Left lung (tissue), 10 donors: Measurements from ENCODE around the gene HRH4. TPM values are rescaled to one million over a fixed set of nuclear protein-coding genes. Genes with fewer than 3 reads are reported as not detected.

ENCODE experiments used
- ATAC-seq: fragments of 200-7000 bp; cut with Tn5 transposase; one replicate; pipeline ENCODE4 v1.9.1; 2020; ENCODE audit warnings: moderate library complexity
- DNase-seq, 4 donors: peaks; one replicate each; pipeline ENCODE4 v3.0.0-alpha.2; 2013 to 2020
- H3K27ac ChIP-seq, 2 donors: fragments of 200-600 bp; sonication (generic) in 1 of 2; one replicate each; pipeline versions ENCODE4 v1.5.0 to v1.8.0; 2020 to 2021
- H3K27me3 ChIP-seq, 2 donors: fragments of 200-600 bp; sonication (generic) in 1 of 2; one replicate each; pipeline versions ENCODE4 v1.5.0 to v1.8.0; 2020 to 2021
- H3K36me3 ChIP-seq, 2 donors: fragments of 200-600 bp; sonication (generic) in 1 of 2; one replicate each; pipeline versions ENCODE4 v1.5.0 to v1.8.0; 2020 to 2021
- H3K4me1 ChIP-seq, 2 donors: fragments of 200-600 bp; one replicate each; pipeline ENCODE4 v1.8.0; 2021
- H3K4me3 ChIP-seq, 2 donors: fragments of 200-600 bp; sonication (generic) in 1 of 2; one replicate each; pipeline versions ENCODE4 v1.5.0 to v1.8.0; 2020 to 2021; ENCODE audit warnings: mild to moderate bottlenecking in 1 of 2
- H3K9me3 ChIP-seq, 2 donors: fragments of 200-600 bp; sonication (generic) in 1 of 2; one replicate each; pipeline versions ENCODE4 v1.5.0 to v1.8.0; 2020 to 2021
- intact Hi-C, 2 donors: fragments of 100-400 bp; cut with DNase I; formaldehyde crosslinking; loops; one replicate each; pipeline versions ENCODE4 v1.11.2 to v1.14.2; 2022
- polyA plus RNA-seq, 6 donors: library from polyadenylated mRNA; unstranded; fragments of 120-200 nt; gene quantifications; one replicate each; pipeline ENCODE4 v1.2.1, GENCODE V29; 2013; ENCODE audit not compliant: insufficient read length in 6 of 6
- total RNA-seq, 2 donors: library from RNA; stranded (reverse); fragmentation: NEBNext Ultra II Directional; extraction: Animal tissue kit (Norgen Biotek cat#: 25700); gene quantifications; one replicate each; pipeline ENCODE4 v1.2.1, GENCODE V29; 2021
- TF ChIP-seq, protein P1 (sequence below), 2 donors: fragments of 200-600 bp; sonication (generic) in 1 of 2; IDR thresholded peaks; one replicate each; pipeline versions ENCODE4 v1.5.0 to v1.8.0; 2021; ENCODE audit warnings: antibody characterized with exemption in 2 of 2
- donor health status: DM: no; HTN: yes; CAD: no.
- donor health status: DM: no; HTN: no; CAD: no.

Gene HRH4
- total and polyA plus RNA-seq, 8 donors: 0.06 to 7.5 (median 0.11) TPM; not detected in 2

DNA sequence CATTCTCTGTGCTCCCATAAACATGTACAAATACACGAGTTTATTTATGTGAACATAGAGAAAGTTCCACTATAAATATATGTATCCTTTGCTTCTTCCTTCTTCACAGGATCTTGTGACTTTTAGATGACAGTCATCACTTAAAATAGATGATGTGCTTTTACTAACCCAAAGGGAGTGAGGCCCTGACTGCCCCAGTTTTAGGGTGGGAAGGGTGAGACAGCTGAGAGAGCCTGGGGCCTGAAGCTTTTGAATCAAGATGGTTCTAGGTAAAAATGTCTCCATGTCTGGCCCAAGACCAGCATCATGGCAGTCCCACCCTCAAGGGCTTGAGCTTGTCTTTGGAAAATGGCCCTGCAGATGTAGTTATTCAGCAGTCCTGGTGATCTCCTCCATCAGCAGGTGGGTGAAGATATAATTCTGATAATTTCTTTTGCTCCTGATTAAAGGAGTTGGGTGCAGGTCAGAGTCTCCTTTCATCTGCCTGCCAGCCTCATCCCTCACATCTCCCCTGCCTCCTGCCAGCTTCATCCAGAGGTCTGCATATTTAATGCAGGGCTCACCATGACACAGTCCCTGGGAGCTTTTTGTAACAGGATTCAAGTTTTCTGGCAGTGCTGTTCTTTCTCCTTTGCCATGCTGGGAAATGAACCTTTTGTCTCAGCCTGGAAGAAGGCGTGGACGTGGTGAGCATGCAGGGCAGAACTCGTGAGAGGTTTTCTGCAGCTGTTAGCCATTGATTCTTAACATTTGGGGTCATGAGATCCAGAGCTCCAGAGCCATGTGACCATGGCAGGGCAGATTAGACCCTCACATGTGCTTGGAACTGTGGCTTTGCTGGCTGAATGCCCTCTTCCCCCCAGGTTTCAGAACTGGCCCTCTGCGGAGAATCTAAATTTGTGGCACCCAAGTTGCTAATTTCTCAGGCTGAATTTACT is 2.7 kb downstream of the HRH4 start:
- Histone ChIP-seq H3K9me3 (no peaks in the 10 kb centered on the region), H3K27ac (peak overlapping the region in 1 of 2 donors; percentile 82), H3K4me3 (peak overlapping the region in 1 of 2 donors; percentile 1), H3K27me3 (no peaks in the 10 kb centered on the region), H3K36me3 (no peaks in the 10 kb centered on the region), H3K4me1 (peaks cover 0 to 7% of the 10 kb centered on the region in 2 donors)
- ATAC-seq: no peak
- DNase-seq: no peak
- intact Hi-C loops: no loop called here
- TF ChIP-seq, protein P1, sequence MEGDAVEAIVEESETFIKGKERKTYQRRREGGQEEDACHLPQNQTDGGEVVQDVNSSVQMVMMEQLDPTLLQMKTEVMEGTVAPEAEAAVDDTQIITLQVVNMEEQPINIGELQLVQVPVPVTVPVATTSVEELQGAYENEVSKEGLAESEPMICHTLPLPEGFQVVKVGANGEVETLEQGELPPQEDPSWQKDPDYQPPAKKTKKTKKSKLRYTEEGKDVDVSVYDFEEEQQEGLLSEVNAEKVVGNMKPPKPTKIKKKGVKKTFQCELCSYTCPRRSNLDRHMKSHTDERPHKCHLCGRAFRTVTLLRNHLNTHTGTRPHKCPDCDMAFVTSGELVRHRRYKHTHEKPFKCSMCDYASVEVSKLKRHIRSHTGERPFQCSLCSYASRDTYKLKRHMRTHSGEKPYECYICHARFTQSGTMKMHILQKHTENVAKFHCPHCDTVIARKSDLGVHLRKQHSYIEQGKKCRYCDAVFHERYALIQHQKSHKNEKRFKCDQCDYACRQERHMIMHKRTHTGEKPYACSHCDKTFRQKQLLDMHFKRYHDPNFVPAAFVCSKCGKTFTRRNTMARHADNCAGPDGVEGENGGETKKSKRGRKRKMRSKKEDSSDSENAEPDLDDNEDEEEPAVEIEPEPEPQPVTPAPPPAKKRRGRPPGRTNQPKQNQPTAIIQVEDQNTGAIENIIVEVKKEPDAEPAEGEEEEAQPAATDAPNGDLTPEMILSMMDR (IDR thresholded peaks at IDR 0.05): no peak

DNA sequence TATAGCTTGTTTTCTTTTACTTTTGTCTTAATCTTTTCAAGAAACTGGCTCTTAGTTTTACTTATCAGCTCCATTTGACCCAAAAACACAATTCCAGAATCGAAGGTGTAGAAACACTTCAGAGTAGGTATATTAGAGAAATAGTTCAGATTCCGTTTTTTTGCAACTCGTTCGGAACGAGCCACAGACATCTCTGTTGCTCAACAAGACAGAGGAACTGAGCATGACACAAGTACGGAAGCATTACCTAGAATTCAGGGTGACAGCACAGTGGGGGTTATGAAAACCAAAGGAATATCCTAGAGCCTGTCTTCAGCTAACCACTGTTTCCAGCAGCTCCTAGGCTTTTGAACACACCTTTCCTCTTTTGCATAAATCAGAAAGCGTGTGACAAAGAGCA is 5.0 kb downstream of the HRH4 start:
- no peaks in the 10 kb centered on the region for H3K36me3 ChIP-seq
- peak overlapping the region in 1 of 2 donors; percentile 75 for H3K27ac ChIP-seq
- intact Hi-C loops: no loop called here
- no peaks in the 10 kb centered on the region for H3K9me3 ChIP-seq
- no peak overlapping the region for H3K4me3 ChIP-seq
- TF ChIP-seq, protein P1 (IDR thresholded peaks at IDR 0.05): no peak
- H3K27me3 ChIP-seq: no peaks in the 10 kb centered on the region
- peaks cover 0 to 7% of the 10 kb centered on the region in 2 donors for H3K4me1 ChIP-seq
- ATAC-seq (no peak), DNase-seq (no peak)

DNA sequence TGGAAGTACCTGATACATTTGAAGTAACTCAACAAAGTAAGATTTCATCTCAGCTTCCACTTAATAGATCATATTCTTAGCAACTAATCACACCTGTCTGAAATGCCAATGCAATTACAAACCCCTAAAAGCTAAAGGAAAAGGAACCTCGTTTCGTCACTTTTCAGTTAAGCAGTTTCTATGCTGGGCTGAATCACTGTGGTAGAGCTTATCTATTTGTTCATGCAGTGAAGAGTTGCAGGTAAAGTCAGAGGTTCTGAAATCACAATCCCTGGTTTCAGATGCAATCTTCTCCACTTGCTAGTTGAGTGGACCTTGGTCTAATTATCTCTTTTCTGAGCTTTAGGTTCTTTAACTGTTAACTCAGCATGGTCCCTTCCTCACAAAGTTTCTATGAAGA is 6.3 kb downstream of the HRH4 start:
- DNase-seq: no peak
- H3K36me3 ChIP-seq: no peaks in the 10 kb centered on the region
- intact Hi-C loops: no loop called here
- no peaks in the 10 kb centered on the region for H3K27me3 ChIP-seq
- peak overlapping the region in 1 of 2 donors; percentile 75 for H3K27ac ChIP-seq
- TF ChIP-seq, protein P1 (IDR thresholded peaks at IDR 0.05): no peak
- H3K4me3 ChIP-seq: no peak overlapping the region
- peaks cover 0 to 7% of the 10 kb centered on the region in 2 donors for H3K4me1 ChIP-seq
- no peaks in the 10 kb centered on the region for H3K9me3 ChIP-seq
- ATAC-seq: no peak

DNA sequence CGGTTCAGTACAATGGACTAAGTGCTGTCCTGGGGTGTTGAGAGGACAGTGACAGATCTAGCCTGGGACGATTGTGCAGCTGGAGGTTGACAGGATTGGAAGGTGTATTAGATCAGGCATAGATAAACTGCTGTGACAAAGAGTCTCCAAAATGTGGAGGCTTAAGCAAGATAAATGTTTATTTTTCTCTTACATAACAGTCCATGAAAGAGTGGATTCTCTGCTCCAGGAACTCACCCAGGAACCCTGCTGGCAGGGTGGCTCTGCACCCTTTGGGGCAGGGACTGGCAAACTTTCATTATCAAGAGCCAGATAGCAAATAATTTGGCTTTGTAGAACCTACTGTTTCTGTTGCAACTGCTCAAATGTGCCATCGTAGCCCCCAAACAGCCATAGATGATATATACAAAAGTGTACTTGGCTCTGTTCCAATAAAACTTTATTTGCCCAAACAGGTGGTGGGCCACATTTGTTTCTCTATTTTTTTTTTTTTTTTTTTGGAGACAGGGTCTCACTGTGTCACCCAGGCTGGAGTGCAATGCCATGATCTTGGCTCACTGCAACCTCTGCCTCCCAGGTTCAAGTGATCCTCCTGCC is 9.7 kb downstream of the HRH4 start:
- peaks cover 0 to 6% of the 10 kb centered on the region in 2 donors for H3K4me1 ChIP-seq
- TF ChIP-seq, protein P1 (IDR thresholded peaks at IDR 0.05): no peak
- H3K27ac ChIP-seq: no peak overlapping the region
- no peak overlapping the region for H3K4me3 ChIP-seq
- no peaks in the 10 kb centered on the region for H3K27me3 ChIP-seq
- ATAC-seq: no peak
- H3K36me3 ChIP-seq: no peaks in the 10 kb centered on the region
- no peak for DNase-seq
- H3K9me3 ChIP-seq: no peaks in the 10 kb centered on the region
- intact Hi-C loops: no loop called here

DNA sequence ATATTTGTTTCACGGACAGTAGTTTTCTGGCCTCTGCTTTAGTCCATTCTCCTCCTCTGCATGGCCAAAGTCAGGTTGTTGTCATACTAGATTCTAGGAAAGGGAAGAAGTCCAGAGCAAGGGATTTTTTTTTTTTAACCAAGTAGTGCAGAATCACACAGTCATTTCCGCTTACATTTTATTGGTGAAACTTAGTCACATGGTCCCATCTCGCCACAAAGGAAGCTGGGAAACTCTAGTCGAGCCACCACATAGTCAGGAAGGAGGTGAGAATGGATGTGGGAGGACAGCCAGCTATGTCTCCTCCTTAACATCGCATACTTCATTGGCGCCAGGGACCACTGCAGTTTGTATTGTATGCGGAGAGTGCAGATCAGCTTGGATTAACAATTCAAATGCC is 10.4 kb downstream of the HRH4 start:
- Histone ChIP-seq H3K36me3 (no peaks in the 10 kb centered on the region), H3K4me1 (no peaks in the 10 kb centered on the region), H3K9me3 (no peaks in the 10 kb centered on the region), H3K27me3 (no peaks in the 10 kb centered on the region), H3K27ac (no peak overlapping the region), H3K4me3 (no peak overlapping the region)
- intact Hi-C loops: no loop called here
- TF ChIP-seq, protein P1 (IDR thresholded peaks at IDR 0.05): no peak
- DNase-seq: no peak
- ATAC-seq: no peak
